GM21619 (cell line): Measurements from ENCODE around the gene RNF212.

ENCODE experiments used
- ATAC-seq: cut with Tn5 transposase; IDR thresholded peaks from one replicate; pipeline ENCODE4 v1.9.1; 2021; ENCODE audit not compliant: unreplicated experiment

RNF212 gene

GRCh38 chr4:1090465-1091440 lies 22.6 kb downstream of the RNF212 start:
- ATAC-seq = no peak

- ATAC-seq = no peak
Measured at GRCh38 chr4:1090036-1090435, 23.3 kb downstream of the RNF212 start.

GRCh38 chr4:1087371-1087770 lies 26.0 kb downstream of the RNF212 start:
- no peak for ATAC-seq

GRCh38 chr4:1086011-1086410 lies 27.4 kb downstream of the RNF212 start:
- no peak for ATAC-seq

- ATAC-seq = no peak
Measured at GRCh38 chr4:1085404-1085799, 28.0 kb downstream of the RNF212 start.

GRCh38 chr4:1084796-1085403 lies 28.5 kb downstream of the RNF212 start:
- no peak for ATAC-seq

- ATAC-seq = no peak
Measured at GRCh38 chr4:1084394-1084793, 29.0 kb downstream of the RNF212 start.

GRCh38 chr4:1082215-1083182 lies 30.9 kb downstream of the RNF212 start:
- no peak for ATAC-seq

- ATAC-seq = no peak
Measured at GRCh38 chr4:1081689-1082040, 31.7 kb downstream of the RNF212 start.

- no peak for ATAC-seq
Measured at GRCh38 chr4:1080961-1081688, 32.2 kb downstream of the RNF212 start.

- ATAC-seq = no peak
Measured at GRCh38 chr4:1080432-1080831, 32.9 kb downstream of the RNF212 start.

GRCh38 chr4:1079711-1080265 lies 33.6 kb downstream of the RNF212 start:
- ATAC-seq = no peak

- ATAC-seq = no peak
Measured at GRCh38 chr4:1078490-1078889, 34.9 kb downstream of the RNF212 start.

GRCh38 chr4:1077711-1078477 lies 35.5 kb downstream of the RNF212 start:
- no peak for ATAC-seq

- no peak for ATAC-seq
Measured at GRCh38 chr4:1075809-1076699, 37.3 kb downstream of the RNF212 start.

- ATAC-seq = no peak
Measured at GRCh38 chr4:1075225-1075624, 38.1 kb downstream of the RNF212 start.

GRCh38 chr4:1074077-1074476 lies 39.3 kb downstream of the RNF212 start:
- ATAC-seq = no peak

GRCh38 chr4:1072830-1073446 lies 40.4 kb downstream of the RNF212 start:
- no peak for ATAC-seq
